ENCODE results near the gene FZR1. TPM values are rescaled to one million over a fixed set of nuclear protein-coding genes. Genes with fewer than 3 reads are reported as not detected.

Gene FZR1
- total and polyA plus RNA-seq, 9 of the 15 experiments (the other 6 are each of a cell fraction or from before 2014, with no cell fraction given), result 0.18 to 48.0 (median 22.2) TPM

DNA sequence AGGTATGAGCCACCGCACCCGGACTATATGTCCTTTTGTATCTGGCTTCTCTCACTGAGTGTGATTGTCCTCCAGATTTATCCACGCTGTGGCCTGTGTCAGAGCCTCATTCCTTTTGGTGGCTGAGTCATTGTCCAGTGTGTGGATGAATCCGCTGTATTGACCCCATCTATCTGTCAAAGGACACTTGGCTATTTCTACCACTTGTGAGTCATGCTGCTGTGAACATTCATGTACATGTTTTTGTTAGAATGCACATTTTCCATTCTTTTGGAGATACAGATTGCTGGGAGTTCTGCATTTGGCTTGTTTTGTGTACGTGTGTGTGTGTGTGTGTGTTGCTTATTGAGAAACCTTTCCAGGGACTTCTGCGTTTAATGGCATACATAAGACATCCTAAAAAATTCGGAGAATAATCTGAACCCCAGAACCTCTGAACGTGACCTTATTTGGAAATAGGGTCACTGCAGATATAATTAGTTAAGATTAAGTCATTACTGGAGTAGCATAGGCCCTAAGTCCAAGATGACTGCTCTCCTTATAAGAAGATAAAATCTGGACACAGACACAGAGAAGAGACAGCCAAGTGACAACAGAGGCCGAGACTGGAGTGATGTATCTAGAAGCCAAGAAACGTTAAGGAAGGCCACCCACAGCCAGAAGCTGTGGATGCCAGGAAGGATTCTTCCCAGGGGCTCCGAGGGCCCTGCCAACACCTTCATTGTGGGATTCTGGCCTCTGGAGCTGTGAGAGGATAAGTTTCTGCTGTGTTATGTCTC, 74.2 kb downstream of the FZR1 start (continued):
- TF ChIP-seq GTF3C2 (IDR thresholded peaks at IDR 0.05; ENCODE audit: borderline replicate concordance, extremely low read depth, insufficient read length), result no peak
- TF ChIP-seq, protein P1, sequence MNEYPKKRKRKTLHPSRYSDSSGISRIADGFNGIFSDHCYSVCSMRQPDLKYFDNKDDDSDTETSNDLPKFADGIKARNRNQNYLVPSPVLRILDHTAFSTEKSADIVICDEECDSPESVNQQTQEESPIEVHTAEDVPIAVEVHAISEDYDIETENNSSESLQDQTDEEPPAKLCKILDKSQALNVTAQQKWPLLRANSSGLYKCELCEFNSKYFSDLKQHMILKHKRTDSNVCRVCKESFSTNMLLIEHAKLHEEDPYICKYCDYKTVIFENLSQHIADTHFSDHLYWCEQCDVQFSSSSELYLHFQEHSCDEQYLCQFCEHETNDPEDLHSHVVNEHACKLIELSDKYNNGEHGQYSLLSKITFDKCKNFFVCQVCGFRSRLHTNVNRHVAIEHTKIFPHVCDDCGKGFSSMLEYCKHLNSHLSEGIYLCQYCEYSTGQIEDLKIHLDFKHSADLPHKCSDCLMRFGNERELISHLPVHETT (CRISPR knock-in tag; conservative IDR thresholded peaks at IDR 0.05 in 1 of 2, IDR thresholded peaks at IDR 0.05 in 1 of 2), result peak in 1 of 2 experiments; percentile 9; a peak in 1 of 4 replicates
- no peak for TF ChIP-seq ZC3H8 (IDR thresholded peaks at IDR 0.05)
- TF ChIP-seq SMARCA4 (IDR thresholded peaks at IDR 0.05), result peak; percentile 84
- no peak for TF ChIP-seq TAF15 (IDR thresholded peaks at IDR 0.05; ENCODE audit: low read depth, low read length)
- no peak for TF ChIP-seq CHD2 (IDR thresholded peaks at IDR 0.05; ENCODE audit: low read depth, low read length)
- TF ChIP-seq ZBED1 (IDR thresholded peaks at IDR 0.05), result no peak
- TF ChIP-seq NELFE (IDR thresholded peaks at IDR 0.05; ENCODE audit: insufficient read depth, insufficient read length), result no peak
- TF ChIP-seq ZNF696 (CRISPR knock-in tag; conservative IDR thresholded peaks at IDR 0.05), result no peak
- TF ChIP-seq, protein P2, sequence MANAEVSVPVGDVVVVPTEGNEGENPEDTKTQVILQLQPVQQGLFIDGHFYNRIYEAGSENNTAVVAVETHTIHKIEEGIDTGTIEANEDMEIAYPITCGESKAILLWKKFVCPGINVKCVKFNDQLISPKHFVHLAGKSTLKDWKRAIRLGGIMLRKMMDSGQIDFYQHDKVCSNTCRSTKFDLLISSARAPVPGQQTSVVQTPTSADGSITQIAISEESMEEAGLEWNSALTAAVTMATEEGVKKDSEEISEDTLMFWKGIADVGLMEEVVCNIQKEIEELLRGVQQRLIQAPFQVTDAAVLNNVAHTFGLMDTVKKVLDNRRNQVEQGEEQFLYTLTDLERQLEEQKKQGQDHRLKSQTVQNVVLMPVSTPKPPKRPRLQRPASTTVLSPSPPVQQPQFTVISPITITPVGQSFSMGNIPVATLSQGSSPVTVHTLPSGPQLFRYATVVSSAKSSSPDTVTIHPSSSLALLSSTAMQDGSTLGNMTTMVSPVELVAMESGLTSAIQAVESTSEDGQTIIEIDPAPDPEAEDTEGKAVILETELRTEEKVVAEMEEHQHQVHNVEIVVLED (CRISPR knock-in tag; IDR thresholded peaks at IDR 0.05), result no peak
- no peak for TF ChIP-seq ZNF253 (CRISPR knock-in tag; conservative IDR thresholded peaks at IDR 0.05)
- TF ChIP-seq ZBTB8A (IDR thresholded peaks at IDR 0.05; ENCODE audit: partially characterized antibody), result no peak
- TF ChIP-seq KAT2B (IDR thresholded peaks at IDR 0.05; ENCODE audit: low read depth, low read length), result no peak
- no peak for TF ChIP-seq RAD51 (IDR thresholded peaks at IDR 0.05; ENCODE audit: borderline replicate concordance, low read depth)
- TF ChIP-seq SMAD2 (IDR thresholded peaks at IDR 0.05; ENCODE audit: low read depth, low read length), result no peak
- TF ChIP-seq DDX20 (tag; IDR thresholded peaks at IDR 0.05; ENCODE audit: low read depth), result no peak
- no peak for TF ChIP-seq MED1 (CRISPR knock-in tag; IDR thresholded peaks at IDR 0.05; ENCODE audit: borderline replicate concordance)
- no peak for TF ChIP-seq PCBP1 (IDR thresholded peaks at IDR 0.05; ENCODE audit: low read depth, low read length, poor library complexity, severe bottlenecking)
- no peak for TF ChIP-seq SFPQ (IDR thresholded peaks at IDR 0.05; ENCODE audit: low read depth, low read length)
- no peak for TF ChIP-seq MTA3 (IDR thresholded peaks at IDR 0.05; ENCODE audit: borderline replicate concordance)
- no peak for TF ChIP-seq POLR2AphosphoS2 (IDR thresholded peaks at IDR 0.05; ENCODE audit: low read length)
